Chondrocyte (in vitro differentiated cells): ENCODE data around the gene RUNX3. TPM values are rescaled to one million over a fixed set of nuclear protein-coding genes. Genes with fewer than 3 reads are reported as not detected.

Source experiments
- DNase-seq: peaks from one replicate; pipeline ENCODE4 v3.0.0; 2021; ENCODE audit warnings: mixed read lengths, low spot score
- H3K27ac Mint-ChIP-seq: one replicate; pipeline ENCODE4 v1.8.0; 2021; ENCODE audit warnings: mild to moderate bottlenecking, moderate library complexity, mixed read lengths; ENCODE audit not compliant: unreplicated experiment
- H3K27me3 Mint-ChIP-seq: 2 replicates; pipeline ENCODE4 v1.8.0; 2021; ENCODE audit warnings: low read depth, mixed read lengths
- H3K36me3 Mint-ChIP-seq: 2 replicates; pipeline ENCODE4 v1.8.0; 2021; ENCODE audit warnings: low read depth, mixed read lengths
- H3K4me1 Mint-ChIP-seq: 2 replicates; pipeline ENCODE4 v1.8.0; 2021; ENCODE audit warnings: low read depth, mild to moderate bottlenecking, mixed read lengths
- H3K4me3 Mint-ChIP-seq: one replicate; pipeline ENCODE4 v1.8.0; 2021; ENCODE audit warnings: mild to moderate bottlenecking, moderate library complexity, mixed read lengths; ENCODE audit not compliant: unreplicated experiment
- H3K9me3 Mint-ChIP-seq: 2 replicates; pipeline ENCODE4 v1.8.0; 2021; ENCODE audit warnings: low read depth, mixed read lengths
- total RNA-seq: library from RNA; stranded (reverse); gene quantifications from 3 replicates; pipeline ENCODE4 v1.2.1, GENCODE V29; 2021
- TF ChIP-seq, protein P1 (sequence below): fragments of 200-600 bp; sonication (generic); IDR thresholded peaks from 2 replicates; pipeline ENCODE4 v1.5.0; 2021; ENCODE audit warnings: antibody characterized with exemption, mild to moderate bottlenecking, moderate library complexity

The RUNX3 gene
- total RNA-seq, 1 donor from 2014 or later = 1.8 TPM

GRCh38 chr1:24948079-24948827, 18.2 kb upstream of the RUNX3 start:
- Mint-ChIP-seq H3K27ac (no peak overlapping the region), H3K9me3 (no peaks in the 10 kb centered on the region), H3K4me3 (no peak overlapping the region), H3K27me3 (no peaks in the 10 kb centered on the region), H3K4me1 (peaks cover 13% of the 10 kb centered on the region), H3K36me3 (no peaks in the 10 kb centered on the region)
- TF ChIP-seq, protein P1, sequence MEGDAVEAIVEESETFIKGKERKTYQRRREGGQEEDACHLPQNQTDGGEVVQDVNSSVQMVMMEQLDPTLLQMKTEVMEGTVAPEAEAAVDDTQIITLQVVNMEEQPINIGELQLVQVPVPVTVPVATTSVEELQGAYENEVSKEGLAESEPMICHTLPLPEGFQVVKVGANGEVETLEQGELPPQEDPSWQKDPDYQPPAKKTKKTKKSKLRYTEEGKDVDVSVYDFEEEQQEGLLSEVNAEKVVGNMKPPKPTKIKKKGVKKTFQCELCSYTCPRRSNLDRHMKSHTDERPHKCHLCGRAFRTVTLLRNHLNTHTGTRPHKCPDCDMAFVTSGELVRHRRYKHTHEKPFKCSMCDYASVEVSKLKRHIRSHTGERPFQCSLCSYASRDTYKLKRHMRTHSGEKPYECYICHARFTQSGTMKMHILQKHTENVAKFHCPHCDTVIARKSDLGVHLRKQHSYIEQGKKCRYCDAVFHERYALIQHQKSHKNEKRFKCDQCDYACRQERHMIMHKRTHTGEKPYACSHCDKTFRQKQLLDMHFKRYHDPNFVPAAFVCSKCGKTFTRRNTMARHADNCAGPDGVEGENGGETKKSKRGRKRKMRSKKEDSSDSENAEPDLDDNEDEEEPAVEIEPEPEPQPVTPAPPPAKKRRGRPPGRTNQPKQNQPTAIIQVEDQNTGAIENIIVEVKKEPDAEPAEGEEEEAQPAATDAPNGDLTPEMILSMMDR = no peak
- DNase-seq = no peak

DNA sequence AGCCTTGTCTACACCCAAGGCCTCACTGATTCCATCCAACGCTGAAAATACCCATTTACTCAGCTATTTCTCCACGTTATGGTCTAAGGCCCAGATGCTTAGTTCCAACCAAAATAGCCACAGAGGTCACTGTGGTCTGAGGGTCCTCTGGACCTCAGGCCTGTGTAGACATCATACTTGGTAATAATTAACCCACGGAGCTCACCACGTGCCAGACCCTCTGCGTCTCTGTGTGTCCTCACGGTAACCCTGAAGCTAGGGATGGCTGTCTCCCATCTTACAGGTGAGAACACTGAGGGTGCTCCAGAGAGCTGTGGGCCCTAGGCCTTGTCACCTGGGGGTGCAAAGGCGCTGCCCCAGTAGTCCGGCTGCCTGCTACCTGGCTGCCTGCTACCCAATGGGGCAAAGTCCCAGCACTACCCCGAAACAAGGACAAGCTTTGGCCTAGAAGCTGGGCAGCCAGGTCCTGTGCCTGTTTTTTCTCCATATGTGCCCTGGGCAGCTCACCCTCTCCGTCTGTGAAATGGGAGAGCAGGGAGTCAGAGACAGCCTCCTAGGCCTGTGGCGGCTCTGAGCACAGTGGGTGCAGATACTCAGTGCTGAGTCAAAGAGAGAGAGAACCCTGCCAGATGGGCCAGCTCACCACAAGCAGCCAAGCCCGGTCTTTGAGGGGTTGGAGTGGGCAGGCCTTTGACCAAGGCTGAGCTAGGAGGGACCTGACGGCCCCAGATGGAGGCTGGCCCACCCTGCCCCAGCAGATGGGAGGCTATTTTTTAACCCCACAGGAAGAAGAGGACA, 17.0 kb upstream of the RUNX3 start:
- H3K4me1 Mint-ChIP-seq = peaks cover 13% of the 10 kb centered on the region
- no peak overlapping the region for H3K27ac Mint-ChIP-seq
- no peaks in the 10 kb centered on the region for H3K9me3 Mint-ChIP-seq
- TF ChIP-seq, protein P1 = no peak
- H3K27me3 Mint-ChIP-seq = no peaks in the 10 kb centered on the region
- H3K36me3 Mint-ChIP-seq = no peaks in the 10 kb centered on the region
- no peak for DNase-seq
- H3K4me3 Mint-ChIP-seq = no peak overlapping the region

DNA sequence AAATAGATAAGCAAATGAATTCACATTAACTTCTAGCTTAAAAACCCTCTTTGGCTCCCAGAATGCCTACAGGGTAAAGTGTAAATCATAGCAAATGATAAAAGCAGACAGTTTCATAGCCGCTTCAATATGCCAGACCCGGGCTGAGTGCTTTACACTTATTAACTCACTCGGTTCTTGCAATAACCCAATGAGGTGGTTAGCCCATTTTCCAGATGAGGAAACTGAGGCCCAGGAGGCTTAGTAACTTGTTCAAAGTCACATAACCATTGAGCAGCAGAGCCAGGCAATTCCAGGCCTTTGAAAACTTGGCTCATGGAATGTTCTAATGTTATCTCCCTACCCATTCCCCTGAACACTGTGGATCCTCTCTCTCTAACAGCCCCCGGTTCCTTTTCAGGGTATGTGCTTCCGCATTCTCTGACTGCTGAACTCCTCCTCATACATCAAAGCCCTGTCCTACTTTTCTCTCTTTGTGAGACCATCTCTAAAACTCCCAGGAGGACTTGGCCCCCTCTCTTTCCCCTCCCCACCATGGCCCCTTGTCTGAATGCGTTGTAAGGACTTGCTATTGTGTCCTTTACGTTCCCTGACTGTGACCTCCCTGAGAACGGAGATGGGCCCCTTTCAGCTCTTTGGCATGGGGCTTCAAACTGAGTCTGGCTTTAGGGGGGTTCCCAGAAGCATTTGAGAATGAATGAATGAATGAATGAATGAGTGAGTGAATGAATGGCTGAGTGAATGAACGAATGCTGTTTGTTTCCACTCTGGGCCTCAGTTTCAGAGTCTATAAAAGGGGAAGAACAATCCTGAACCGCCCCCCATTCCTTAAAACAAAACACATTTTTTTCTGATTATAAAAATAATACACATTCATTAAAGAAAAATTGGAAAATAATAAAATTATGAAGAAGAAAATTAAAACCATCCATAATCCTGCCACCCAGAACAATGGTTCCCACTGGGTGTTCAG, 15.6 kb upstream of the RUNX3 start:
- TF ChIP-seq, protein P1 = no peak
- no peaks in the 10 kb centered on the region for H3K27me3 Mint-ChIP-seq
- peaks cover 13% of the 10 kb centered on the region for H3K4me1 Mint-ChIP-seq
- no peak overlapping the region for H3K4me3 Mint-ChIP-seq
- no peak for DNase-seq
- no peaks in the 10 kb centered on the region for H3K36me3 Mint-ChIP-seq
- no peaks in the 10 kb centered on the region for H3K9me3 Mint-ChIP-seq
- H3K27ac Mint-ChIP-seq = no peak overlapping the region

DNA sequence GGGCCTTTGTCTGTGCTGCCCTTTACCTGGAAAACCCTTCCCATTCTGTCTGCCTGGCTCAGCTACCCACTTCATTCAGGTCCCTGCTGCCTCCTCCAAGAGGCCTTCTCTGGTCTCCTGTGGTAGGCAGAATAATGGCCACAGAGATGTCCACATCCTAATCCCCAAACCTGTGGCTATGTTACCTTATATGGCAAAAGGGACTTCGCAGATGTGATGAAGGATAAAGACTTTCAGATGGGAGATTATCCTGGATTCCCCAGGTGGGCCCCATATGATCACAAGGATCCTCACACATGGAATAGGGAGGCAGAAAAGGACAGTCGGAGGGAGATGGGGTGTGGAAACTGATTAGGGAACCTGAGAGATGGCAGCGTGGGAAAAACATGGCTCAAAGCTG, 14.2 kb upstream of the RUNX3 start:
- no peak overlapping the region for H3K4me3 Mint-ChIP-seq
- no peak overlapping the region for H3K27ac Mint-ChIP-seq
- no peaks in the 10 kb centered on the region for H3K36me3 Mint-ChIP-seq
- H3K4me1 Mint-ChIP-seq = peaks cover 5% of the 10 kb centered on the region
- no peak for DNase-seq
- H3K27me3 Mint-ChIP-seq = no peaks in the 10 kb centered on the region
- H3K9me3 Mint-ChIP-seq = no peaks in the 10 kb centered on the region
- TF ChIP-seq, protein P1 = no peak

DNA sequence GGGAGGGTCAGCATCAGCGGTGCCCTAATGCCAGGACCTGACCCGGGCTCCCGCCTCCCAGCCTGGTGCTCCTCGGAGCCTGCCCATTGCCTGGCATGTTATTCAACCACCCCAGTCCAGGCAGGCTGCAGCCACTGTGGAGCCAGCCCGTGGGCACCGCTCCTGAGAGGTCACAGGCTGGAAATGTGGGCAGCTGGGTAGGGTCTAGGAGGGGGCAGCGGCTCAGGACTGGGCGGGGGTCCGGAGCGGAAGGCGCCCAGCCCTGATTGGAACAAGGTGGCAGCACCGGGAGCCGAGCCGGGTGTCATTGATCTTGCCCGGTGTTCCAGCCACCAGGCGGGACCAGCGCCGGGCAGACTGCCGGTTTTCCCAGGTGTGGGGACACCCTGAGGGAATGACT, 12.7 kb upstream of the RUNX3 start:
- TF ChIP-seq, protein P1 = no peak
- H3K4me3 Mint-ChIP-seq = no peak overlapping the region
- H3K4me1 Mint-ChIP-seq = no peaks in the 10 kb centered on the region
- no peaks in the 10 kb centered on the region for H3K36me3 Mint-ChIP-seq
- H3K27ac Mint-ChIP-seq = no peak overlapping the region
- H3K9me3 Mint-ChIP-seq = no peaks in the 10 kb centered on the region
- H3K27me3 Mint-ChIP-seq = no peaks in the 10 kb centered on the region
- DNase-seq = no peak
